Gastrocnemius medialis (tissue), 4 donors: ENCODE measurements around the gene SLC17A2.

Source experiments
- CTCF ChIP-seq, 5 experiments: fragments of 450-650 bp in 3 of 5; fragments of 200-600 bp in 2 of 5; sonication (generic) in 2 of 5; IDR thresholded peaks in 4 of 5; conservative IDR thresholded peaks in 1 of 5; 1 replicate in 4 of 5; 2 replicates in 1 of 5; pipeline ENCODE4 v1.5.1; 2016 to 2019; ENCODE audit warnings: antibody characterized with exemption in 5 of 5, mild to moderate bottlenecking in 3 of 5, moderate library complexity in 3 of 5
- POLR2A ChIP-seq, 2 donors: fragments of 450-650 bp; IDR thresholded peaks; one replicate each; pipeline ENCODE4 v1.6.1; 2017; ENCODE audit warnings: antibody characterized with exemption in 2 of 2, mild to moderate bottlenecking in 2 of 2, moderate library complexity in 2 of 2

DNA sequence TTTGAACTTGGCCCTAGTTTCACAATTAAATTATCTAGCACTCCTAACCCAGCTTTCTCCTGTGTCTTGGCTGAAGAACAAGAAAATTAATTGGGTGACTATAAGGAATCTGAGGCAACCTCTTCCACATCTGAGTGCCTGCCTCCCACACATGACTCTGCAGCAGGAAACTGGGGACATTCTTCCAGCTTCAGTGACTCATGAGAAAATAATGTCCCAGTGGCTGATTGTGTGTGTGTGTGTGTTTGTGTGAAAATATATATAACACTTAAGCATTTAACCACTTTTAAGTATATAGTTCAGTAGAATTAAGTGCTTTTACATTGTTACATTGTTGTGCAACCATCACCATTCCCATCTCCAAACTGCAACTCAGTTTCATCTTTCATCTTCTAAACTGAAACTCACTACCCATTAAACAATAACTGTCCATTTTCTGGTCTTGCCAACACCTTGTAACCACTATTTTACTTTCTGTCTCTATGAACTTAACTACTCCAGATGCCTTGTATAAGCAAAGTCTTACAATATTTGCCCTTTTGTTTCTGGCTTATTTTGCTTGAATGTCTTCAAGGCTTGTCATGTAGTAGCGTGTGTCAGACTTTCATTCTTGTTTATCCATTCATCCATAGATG, 40.8 kb upstream of the SLC17A2 start:
- TF ChIP-seq CTCF (IDR thresholded peaks at IDR 0.05 in 4 of 5, conservative IDR thresholded peaks at IDR 0.05 in 1 of 5) (no peak), POLR2A (IDR thresholded peaks at IDR 0.05) (no peak)
